Liver (tissue), 3 donors: ENCODE results near the gene CST7.

ENCODE experiments used
- CTCF ChIP-seq: fragments of 150-350 bp; IDR thresholded peaks from 2 replicates; pipeline ENCODE4 v1.5.1; 2017; ENCODE audit warnings: improper control_type of control experiment, low read depth, low read length; ENCODE audit not compliant: missing input control
- GABPA ChIP-seq, 2 donors: IDR thresholded peaks in 1 of 2; conservative IDR thresholded peaks in 1 of 2; 2 replicates each; pipeline ENCODE4 v1.6.1; 2016; ENCODE audit warnings: antibody characterized with exemption in 2 of 2, mild to moderate bottlenecking in 1 of 2, moderate library complexity in 1 of 2
- MAX ChIP-seq: IDR thresholded peaks from 2 replicates; pipeline ENCODE4 v1.6.1; 2016; ENCODE audit warnings: antibody characterized with exemption
- REST ChIP-seq: IDR thresholded peaks from 2 replicates; pipeline ENCODE4 v1.6.1; 2016; ENCODE audit warnings: antibody characterized with exemption, mild to moderate bottlenecking
- RXRA ChIP-seq, 2 donors: IDR thresholded peaks; 2 replicates each; pipeline ENCODE4 v1.6.1; 2017 to 2018; ENCODE audit warnings: antibody characterized with exemption in 2 of 2, mild to moderate bottlenecking in 1 of 2
- SP1 ChIP-seq: IDR thresholded peaks from 2 replicates; pipeline ENCODE4 v1.6.1; 2018; ENCODE audit warnings: antibody characterized with exemption, mild to moderate bottlenecking
- donor health status: healthy.
- donor health status: healthy.

GRCh38 chr20:24994186-24994465, 45.1 kb downstream of the CST7 start:
- TF ChIP-seq CTCF (no peak), SP1 (no peak), MAX (no peak), REST (no peak), GABPA (IDR thresholded peaks at IDR 0.05 in 1 of 2, conservative IDR thresholded peaks at IDR 0.05 in 1 of 2) (no peak), RXRA (IDR thresholded peaks at IDR 0.05) (no peak)
